SK-N-DZ (cell line): ENCODE data around the gene WFIKKN1.

Source experiments
- DNase-seq: peaks from one replicate; pipeline ENCODE4 v3.0.0-alpha.2; 2015; ENCODE audit warnings: low spot score

The WFIKKN1 gene

GRCh38 chr16:637081-638018 is 6.6 kb downstream of the WFIKKN1 start:
- peak; percentile 78 for DNase-seq

DNA sequence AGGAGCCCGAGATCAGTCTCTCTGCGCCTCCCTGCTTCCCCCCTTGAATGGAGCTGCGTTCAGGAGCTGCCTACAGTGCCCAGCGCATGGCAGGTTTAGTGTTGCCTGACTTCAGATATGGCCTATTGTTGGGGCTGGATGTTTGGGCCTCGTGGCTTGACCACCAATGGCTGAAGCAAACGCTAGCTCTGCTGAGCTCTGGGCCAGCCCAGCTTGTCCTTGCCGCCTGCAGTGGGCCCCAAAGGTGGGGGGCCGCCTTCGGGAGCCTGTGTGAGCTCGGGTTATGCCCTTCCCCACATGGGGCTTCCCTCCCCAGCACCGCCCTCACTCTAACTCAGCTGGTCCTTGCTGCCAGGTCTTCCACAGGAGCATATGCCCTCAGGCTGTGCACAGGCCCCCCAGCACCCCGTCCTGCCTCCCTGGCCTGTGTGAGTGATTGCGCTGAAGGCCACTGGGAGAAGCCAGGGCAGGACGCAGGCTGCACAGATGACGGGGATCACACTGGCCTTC is 7.3 kb downstream of the WFIKKN1 start:
- peak; percentile 64 for DNase-seq

DNA sequence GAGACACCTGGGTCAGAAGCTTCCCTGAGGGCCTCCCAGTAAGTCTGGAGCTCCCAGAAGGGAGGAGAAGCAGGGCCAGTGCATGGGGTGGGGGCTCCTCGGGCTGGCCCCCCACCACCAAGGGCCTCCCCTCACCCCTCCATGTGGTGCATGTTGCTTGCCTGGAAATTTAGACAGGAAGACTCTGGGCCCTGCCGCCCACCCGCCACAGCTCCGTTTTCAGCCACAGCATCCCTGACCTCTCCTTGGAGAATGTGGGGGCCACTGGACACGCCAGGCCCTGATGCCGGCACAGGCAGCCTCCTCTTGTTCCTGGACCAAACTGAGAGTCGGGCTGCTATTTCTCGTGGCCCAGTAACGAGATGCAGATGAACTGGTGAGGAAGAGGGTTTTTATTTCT is 8.1 kb downstream of the WFIKKN1 start:
- DNase-seq: no peak

DNA sequence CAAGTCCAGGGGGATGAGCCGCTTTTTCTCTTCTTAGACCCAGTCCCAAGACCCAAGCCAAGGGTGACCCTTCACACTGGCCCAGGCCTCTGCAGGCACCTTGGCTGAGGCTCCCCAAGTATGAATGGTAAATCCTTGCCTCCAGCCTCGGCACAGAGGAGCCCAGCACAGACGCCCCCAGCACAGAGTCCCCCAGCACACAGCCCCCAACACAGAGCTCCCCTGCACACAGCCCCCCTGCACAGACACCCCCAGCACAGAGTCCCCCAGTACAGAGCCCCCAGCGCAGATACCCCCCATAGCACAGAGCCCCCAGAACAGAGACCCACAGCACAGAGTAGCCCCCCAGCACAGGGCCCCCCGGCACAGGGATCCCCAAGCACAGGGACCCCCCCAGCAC is 9.8 kb downstream of the WFIKKN1 start:
- DNase-seq: no peak

DNA sequence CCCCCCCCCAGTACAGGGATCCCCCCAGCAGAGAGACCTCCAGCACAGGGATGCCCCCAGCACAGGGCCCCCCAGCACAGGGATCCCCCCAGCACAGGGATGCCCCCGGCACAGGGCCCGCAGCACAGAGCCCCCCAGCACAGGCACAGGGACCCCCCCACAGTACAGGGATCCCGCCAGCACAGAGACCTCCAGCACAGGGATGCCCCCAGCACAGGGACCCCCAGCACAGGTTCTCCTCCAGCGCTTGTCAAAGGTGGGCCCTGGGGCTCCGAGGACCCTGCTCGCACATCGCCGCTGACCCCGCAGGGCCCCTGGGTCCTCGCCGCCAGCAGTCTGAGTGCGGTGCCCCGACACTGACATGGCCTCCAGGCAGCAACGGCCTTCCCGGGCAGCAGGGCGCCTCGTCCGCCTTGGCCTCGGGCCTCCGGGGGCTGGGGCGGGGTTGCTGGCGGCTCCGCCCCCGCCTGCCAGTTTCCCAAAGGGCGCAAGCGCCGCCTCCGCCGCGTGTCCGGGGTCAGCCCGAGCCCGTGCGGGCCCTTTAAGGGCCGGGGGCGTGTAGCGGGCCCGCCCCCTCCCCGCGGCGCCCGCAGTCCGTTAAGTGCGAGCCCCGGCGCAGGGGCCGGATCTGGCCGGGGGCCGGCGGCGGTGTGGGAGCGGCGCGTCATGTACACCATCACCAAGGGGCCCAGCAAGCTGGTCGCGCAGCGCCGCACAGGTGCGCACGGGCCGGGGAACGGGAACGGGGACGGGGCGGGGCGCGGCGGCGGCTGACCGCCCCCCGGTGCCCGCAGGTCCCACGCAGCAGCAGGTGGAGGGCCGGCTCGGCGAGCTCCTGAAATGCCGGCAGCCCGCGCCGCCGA is 10.8 kb downstream of the WFIKKN1 start, which contains the start of gene MCRIP2:
TSS of gene MCRIP2 (plus strand) at position 503 of the 863 bp plus-strand sequence. CDS start at position 667, 164 bp downstream.
- peak; percentile 87 for DNase-seq

DNA sequence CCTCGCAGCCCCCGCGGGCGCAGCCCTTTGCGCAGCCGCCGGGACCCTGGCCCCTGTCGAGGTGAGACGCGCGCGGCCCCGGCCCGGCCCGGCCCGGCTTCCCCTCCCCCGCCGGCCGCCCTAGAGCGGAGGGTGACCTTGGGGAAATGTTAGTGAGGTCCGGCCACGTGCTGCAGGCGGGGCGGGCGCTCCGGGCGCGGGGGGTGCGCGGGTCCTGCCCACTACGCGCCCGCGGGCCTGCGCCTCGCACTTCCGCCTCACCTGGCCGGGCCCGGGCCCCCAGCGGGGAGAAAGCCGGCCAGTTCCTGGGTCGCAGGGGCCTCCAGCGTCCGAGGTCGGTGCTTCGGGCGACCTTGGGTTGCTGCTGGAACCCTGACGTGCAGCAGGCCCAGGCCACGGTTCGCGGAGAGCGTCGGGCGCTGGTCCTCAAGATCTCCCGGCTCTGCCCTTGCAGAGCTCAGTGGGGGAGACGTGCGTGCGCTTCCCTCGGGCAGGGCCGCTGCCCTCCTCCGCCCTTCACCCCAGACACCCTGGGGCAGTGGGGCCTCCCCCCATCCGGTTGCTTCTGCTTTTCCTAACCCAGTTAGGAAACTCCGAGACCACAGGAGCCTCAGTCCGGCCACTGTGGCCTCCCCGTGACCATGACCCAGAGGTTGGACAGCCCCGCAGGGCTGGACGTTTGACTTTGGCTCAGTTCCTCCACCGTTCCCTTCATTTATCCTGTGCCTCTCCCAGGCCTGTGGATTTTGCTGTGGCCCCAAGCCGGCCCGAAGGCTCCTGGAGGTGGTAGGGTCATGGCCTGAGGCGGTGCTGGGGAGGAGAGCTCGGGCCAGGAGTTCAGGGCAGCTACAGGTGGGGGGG is 11.6 kb downstream of the WFIKKN1 start:
- DNase-seq: no peak

DNA sequence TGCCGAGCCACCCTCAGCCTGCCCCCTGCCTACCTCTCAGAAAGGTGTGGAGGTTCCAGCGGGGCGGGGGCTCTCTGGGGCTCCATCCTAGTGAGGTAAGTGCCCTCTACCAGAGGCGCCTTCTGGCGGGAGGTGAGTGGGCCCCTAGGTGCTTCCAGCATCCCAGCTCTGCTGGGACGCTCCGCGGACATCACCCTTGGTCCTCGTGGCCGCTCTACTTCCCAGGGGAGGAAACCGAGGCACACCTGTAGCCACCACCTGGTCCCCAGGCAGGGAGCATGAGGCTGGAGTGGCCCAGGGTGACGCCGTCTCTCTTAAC is 12.2 kb downstream of the WFIKKN1 start:
- no peak for DNase-seq

GRCh38 chr16:644556-644955 is 13.8 kb downstream of the WFIKKN1 start:
- DNase-seq: no peak

GRCh38 chr16:645852-646678 is 15.3 kb downstream of the WFIKKN1 start:
- no peak for DNase-seq

GRCh38 chr16:646679-647172 is 15.9 kb downstream of the WFIKKN1 start:
- DNase-seq: no peak

DNA sequence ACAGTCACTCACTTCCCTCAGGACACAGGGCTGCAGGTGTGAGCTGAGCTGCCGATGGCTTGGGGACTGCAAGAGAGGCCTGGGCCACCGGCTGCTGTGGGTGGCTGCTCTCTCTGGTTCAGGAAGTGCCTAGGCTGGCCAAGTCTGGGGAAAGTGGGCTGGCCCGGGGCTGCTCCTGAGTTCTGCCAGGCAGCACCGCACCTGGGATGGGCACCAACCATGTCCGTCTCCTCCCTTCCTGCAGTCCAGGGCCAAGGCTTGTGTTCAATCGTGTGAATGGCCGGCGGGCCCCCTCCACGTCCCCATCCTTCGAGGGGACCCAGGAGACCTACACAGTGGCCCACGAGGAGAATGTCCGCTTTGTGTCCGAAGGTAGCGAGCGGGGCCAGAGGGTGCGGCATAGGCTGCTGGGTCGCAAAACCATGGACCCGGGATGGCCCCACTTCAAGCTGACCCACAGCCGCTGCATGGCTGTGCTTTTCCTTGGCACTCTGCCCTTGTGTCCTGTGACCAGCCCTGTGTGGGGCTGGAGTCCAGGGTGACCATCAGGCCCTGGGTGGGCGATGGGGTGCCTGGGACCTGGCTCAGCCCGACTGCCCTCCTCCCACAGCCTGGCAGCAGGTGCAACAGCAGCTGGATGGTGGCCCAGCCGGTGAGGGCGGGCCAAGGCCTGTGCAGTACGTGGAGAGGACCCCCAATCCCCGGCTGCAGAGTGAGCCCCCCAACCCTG is 16.6 kb downstream of the WFIKKN1 start:
- DNase-seq: no peak

- DNase-seq: peak; percentile 56
Observed at GRCh38 chr16:648071-648780, 17.4 kb downstream of the WFIKKN1 start.

- peak; percentile 89 for DNase-seq
Observed at GRCh38 chr16:648781-649589, 18.2 kb downstream of the WFIKKN1 start, which contains the start of gene WDR90. TSS of gene WDR90 (plus strand) at chr16:649365. CDS start at chr16:649417, 52 bp downstream.

DNA sequence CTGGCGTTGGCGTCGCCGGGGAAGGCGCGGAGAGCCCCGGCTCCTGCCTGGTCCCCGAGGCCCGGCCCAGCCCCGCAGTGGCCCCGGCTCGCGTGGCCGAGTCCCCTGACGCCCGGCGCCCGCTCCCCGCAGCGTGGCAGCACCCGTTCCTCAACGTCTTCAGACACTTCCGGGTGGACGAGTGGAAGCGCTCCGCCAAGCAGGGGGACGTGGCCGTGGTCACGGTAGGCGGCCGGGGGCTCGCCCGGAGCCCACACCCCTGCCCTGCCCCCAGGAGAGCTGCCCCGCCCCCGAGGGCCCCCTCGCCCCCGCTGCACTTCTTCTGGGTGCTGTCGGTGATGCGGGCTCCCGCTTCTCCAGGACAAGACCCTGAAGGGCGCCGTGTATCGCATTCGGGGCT is 18.8 kb downstream of the WFIKKN1 start:
- no peak for DNase-seq

- DNase-seq: no peak
Observed at GRCh38 chr16:651844-652243, 21.1 kb downstream of the WFIKKN1 start.

- DNase-seq: no peak
Observed at GRCh38 chr16:652454-653305, 21.9 kb downstream of the WFIKKN1 start.

DNA sequence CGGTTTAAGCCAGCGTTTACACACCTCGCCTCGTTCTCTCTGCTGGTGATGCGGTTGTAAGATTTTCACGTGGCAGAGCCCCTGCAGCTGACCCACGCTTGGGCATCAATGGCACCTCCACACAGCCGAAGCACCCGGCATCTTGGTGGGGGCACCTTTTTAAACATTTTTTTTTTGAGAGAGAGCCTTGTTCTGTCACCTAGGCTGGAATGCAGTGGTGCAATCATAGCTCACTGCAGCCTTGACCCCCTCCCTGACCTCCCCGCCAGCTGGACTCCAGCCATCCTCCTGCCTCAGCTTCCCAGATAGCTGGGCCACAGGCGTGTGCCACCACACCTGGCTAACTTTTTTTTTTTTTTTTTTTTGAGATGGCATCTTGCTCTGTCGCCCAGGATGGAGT is 23.2 kb downstream of the WFIKKN1 start:
- DNase-seq: no peak
